GM18511 (cell line): ENCODE data around the gene SPTBN4.
A peak's percentile ranks its signal among the peaks of the same experiment; 100 is the strongest.
"Not testable (repeated sequence)": the region's sequence is repeated elsewhere in the genome, so short reads cannot be mapped to it uniquely, and the experiment has no call there.

ENCODE experiments used
- ATAC-seq: cut with Tn5 transposase; IDR thresholded peaks from one replicate; pipeline ENCODE4 v1.9.1; 2021; ENCODE audit warnings: mild to moderate bottlenecking, moderate library complexity; ENCODE audit not compliant: unreplicated experiment

Gene SPTBN4

GRCh38 chr19:40613690-40614621, 147.2 kb downstream of the SPTBN4 start:
- peak; percentile 64 for ATAC-seq

GRCh38 chr19:40614622-40615411, 148.0 kb downstream of the SPTBN4 start:
- ATAC-seq, result no peak

- ATAC-seq, result no peak
Observed at GRCh38 chr19:40616178-40616577, 149.4 kb downstream of the SPTBN4 start.

GRCh38 chr19:40616941-40617340, 150.1 kb downstream of the SPTBN4 start:
- no peak for ATAC-seq

- no peak for ATAC-seq
Observed at GRCh38 chr19:40617961-40618360, 151.2 kb downstream of the SPTBN4 start.

- no peak for ATAC-seq
Observed at GRCh38 chr19:40619333-40620160, 152.7 kb downstream of the SPTBN4 start.

GRCh38 chr19:40620161-40620485, 153.3 kb downstream of the SPTBN4 start:
- ATAC-seq, result no peak

GRCh38 chr19:40621283-40621682, 154.5 kb downstream of the SPTBN4 start:
- no peak for ATAC-seq

GRCh38 chr19:40621966-40622772, 155.4 kb downstream of the SPTBN4 start:
- no peak for ATAC-seq

- ATAC-seq, result no peak
Observed at GRCh38 chr19:40622773-40623075, 155.9 kb downstream of the SPTBN4 start.

GRCh38 chr19:40623403-40624251, 156.8 kb downstream of the SPTBN4 start:
- no peak for ATAC-seq

- ATAC-seq, result not testable (repeated sequence)
Observed at GRCh38 chr19:40624369-40625153, 157.8 kb downstream of the SPTBN4 start.

GRCh38 chr19:40625406-40626120, 158.8 kb downstream of the SPTBN4 start:
- no peak for ATAC-seq
